NT2/D1 (cell line): Measurements from ENCODE around the gene ATP2A3.

Experiments
- YY1 ChIP-seq: IDR thresholded peaks from 2 replicates; pipeline ENCODE4 v1.6.1; 2011; ENCODE audit not compliant: insufficient read length, insufficient read depth
- ZNF274 ChIP-seq: IDR thresholded peaks from 2 replicates; pipeline ENCODE4 v1.6.1; 2011; ENCODE audit warnings: mild to moderate bottlenecking, low read depth, low read length

DNA sequence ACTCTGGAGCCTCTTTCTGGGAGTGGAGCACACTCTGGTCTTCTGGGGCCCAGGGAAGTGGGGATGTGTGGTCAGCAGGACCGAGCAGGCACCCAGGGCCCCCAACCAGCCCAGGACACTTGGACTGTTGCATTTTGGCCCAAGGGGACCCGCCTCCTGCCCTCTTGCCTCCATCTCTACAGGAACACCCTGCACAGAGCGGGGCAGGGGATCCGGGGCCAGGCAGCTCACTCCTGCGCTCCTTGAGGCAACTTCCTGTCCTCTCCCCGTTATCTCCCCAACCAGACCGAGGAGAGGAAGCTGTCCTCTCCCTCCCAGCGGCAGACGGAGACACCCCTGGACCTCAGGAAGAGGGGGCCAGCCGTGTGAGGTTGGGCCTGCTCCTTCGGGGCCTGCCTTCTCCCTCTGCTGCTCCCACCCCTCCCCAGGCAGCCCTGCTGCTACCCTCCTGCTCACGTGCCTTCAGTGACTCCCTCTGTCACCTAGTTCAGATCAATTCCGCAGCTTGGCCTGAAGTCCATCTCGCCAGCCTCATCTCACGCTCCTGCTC, 10.0 kb upstream of the ATP2A3 start:
- TF ChIP-seq YY1 (no peak), ZNF274 (no peak)
